Measurements from ENCODE around the gene ZNF672. TPM values are rescaled to one million over a fixed set of nuclear protein-coding genes. Genes with fewer than 3 reads are reported as not detected.

ZNF672 gene
- total and polyA plus RNA-seq, 2 of the 13 experiments (the other 11 are each of a cell fraction or from before 2014, with no cell fraction given), result 17.2 to 22.9 TPM

DNA sequence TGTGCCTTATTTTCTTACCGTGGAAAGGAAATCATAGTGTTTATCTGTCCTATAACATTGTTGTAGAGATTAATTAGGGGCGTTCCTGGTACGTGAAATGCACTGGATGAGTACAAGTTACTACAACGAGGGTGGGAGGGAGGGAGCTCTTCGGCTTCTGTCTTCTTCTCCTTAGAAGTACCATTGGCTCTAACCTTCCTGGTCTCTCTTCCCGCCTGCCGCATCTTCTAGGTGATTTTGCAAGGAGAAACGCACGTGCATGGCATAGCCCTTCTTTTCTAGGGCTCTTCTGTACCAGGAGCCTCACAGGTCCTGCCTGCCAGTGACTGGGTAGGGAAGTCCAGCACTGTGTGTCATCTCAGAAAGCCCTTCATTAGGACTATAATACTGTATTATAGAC is 29.1 kb upstream of the ZNF672 start:
- Histone ChIP-seq H4K20me1 (ENCODE audit: insufficient read depth, low read length) (no peaks in the 10 kb centered on the region), H2AFZ (ENCODE audit: low read length) (no peak overlapping the region), H3K4me2 (ENCODE audit: low read depth, low read length) (no peak overlapping the region), H3K79me2 (ENCODE audit: insufficient read depth, low read length) (no peaks in the 10 kb centered on the region), H3K4me1 (ENCODE audit: insufficient read depth, low read length) (peaks cover 28% of the 10 kb centered on the region), H3K27me3 (ENCODE audit: control insufficient read depth in 1 of 2, insufficient read depth in 2 of 2, low read length in 2 of 2) (no peaks in the 10 kb centered on the region; a peak in 1 of 5 replicates), H3K9ac (ENCODE audit: insufficient read depth, low read depth, low read length) (no peak overlapping the region), H3K9me3 (ENCODE audit: low read length) (no peaks in the 10 kb centered on the region), H3K27ac (ENCODE audit: extremely low read length, insufficient read depth, low read length) (no peak overlapping the region), H3K36me3 (replicated peaks in 1 of 2; ENCODE audit: control insufficient read depth in 1 of 2, insufficient read depth in 2 of 2, low read length in 2 of 2) (peaks cover 3 to 22% of the 10 kb centered on the region in 2 experiments; a peak in 3 of 5 replicates), H3K4me3 (replicated peaks in 1 of 3; ENCODE audit: insufficient read depth in 1 of 3, low read depth in 2 of 3, low read length in 3 of 3) (no peak overlapping the region)
- intact Hi-C loops (cut with micrococcal nuclease; ENCODE audit: unreplicated experiment), result loop anchor here (5.0 kb wide), 1 partner anchor 57 kb away; no protein-coding TSS in a partner anchor
- ATAC-seq (no peak), FAIRE-seq (no peak), DNase-seq (ENCODE audit: low spot score) (no peak)
- ChIA-PET POLR2A (no interaction called here), CTCF (ENCODE audit: low intra/inter-chr PET ratio, low total read pairs) (interaction anchor here (2.6 to 3.6 kb wide), 2 partner anchors 186 to 190 kb away, joined by 23 to 33 read pairs; no protein-coding TSS in a partner anchor)
- in situ Hi-C loops (cut with HindIII; ENCODE audit: extremely low pct_ligation_motif_present, low pct_unique_long_range_greater_than_20kb), result no loop called here
- TF ChIP-seq JUNB (CRISPR knock-in tag; IDR thresholded peaks at IDR 0.05; ENCODE audit: borderline replicate concordance), result no peak
- no peak for TF ChIP-seq ZNF225 (CRISPR knock-in tag; IDR thresholded peaks at IDR 0.05)
- no peak for TF ChIP-seq ZNF263 (CRISPR knock-in tag; IDR thresholded peaks at IDR 0.05)
- no peak for TF ChIP-seq NCOA2 (CRISPR knock-in tag; IDR thresholded peaks at IDR 0.05)
- no peak for TF ChIP-seq GTF2F1 (IDR thresholded peaks at IDR 0.05; ENCODE audit: low read length)
- no peak for TF ChIP-seq ZNF652 (CRISPR knock-in tag; IDR thresholded peaks at IDR 0.05; ENCODE audit: borderline replicate concordance, low read depth)
- TF ChIP-seq, protein P1, sequence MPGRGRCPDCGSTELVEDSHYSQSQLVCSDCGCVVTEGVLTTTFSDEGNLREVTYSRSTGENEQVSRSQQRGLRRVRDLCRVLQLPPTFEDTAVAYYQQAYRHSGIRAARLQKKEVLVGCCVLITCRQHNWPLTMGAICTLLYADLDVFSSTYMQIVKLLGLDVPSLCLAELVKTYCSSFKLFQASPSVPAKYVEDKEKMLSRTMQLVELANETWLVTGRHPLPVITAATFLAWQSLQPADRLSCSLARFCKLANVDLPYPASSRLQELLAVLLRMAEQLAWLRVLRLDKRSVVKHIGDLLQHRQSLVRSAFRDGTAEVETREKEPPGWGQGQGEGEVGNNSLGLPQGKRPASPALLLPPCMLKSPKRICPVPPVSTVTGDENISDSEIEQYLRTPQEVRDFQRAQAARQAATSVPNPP (CRISPR knock-in tag; IDR thresholded peaks at IDR 0.05), result no peak
- TF ChIP-seq RBFOX2 (IDR thresholded peaks at IDR 0.05; ENCODE audit: low read depth, low read length), result no peak
- 94% methylated on average over 9 of the region's 9 CpGs for WGBS (ENCODE audit: low lambda C conversion rate)
- BruUV-seq (replicated peaks), result no TSS peak

All from HepG2 (cell line).